HAP-1 (cell line): Measurements from ENCODE around the gene TMEM125.

Experiments used
- DNase-seq, 2 experiments: peaks; one replicate each; pipeline ENCODE4 v3.0.0-alpha.2; 2016 to 2020; ENCODE audit warnings: low spot score in 2 of 2
- H3K27me3 ChIP-seq: fragments of 250-450 bp; sonication (Bioruptor Pico); 2 replicates; pipeline ENCODE4 v1.5.1; 2020; ENCODE audit warnings: low read depth, mild to moderate bottlenecking, moderate library complexity
- H3K36me3 ChIP-seq: fragments of 250-450 bp; sonication (Bioruptor Pico); replicated peaks from 2 replicates; pipeline ENCODE4 v1.5.1; 2020; ENCODE audit warnings: mild to moderate bottlenecking
- H3K4me1 ChIP-seq: fragments of 250-450 bp; sonication (Bioruptor Pico); 2 replicates; pipeline ENCODE4 v1.5.1; 2020; ENCODE audit warnings: mild to moderate bottlenecking
- H3K4me3 ChIP-seq: fragments of 250-450 bp; sonication (Bioruptor Pico); 2 replicates; pipeline ENCODE4 v1.5.1; 2020; ENCODE audit warnings: mild to moderate bottlenecking, moderate library complexity
- H3K9me3 ChIP-seq: fragments of 250-450 bp; sonication (Bioruptor Pico); 2 replicates; pipeline ENCODE4 v1.5.1; 2020; ENCODE audit warnings: mild to moderate bottlenecking, moderate library complexity
- in situ Hi-C: fragments of 300-500 bp; cut with MboI; formaldehyde crosslinking; loops from 3 replicates; pipeline ENCODE4 v1.14.3; 2020; ENCODE audit warnings: low sequenced_read_pairs, inconsistent platforms, mixed read lengths

The TMEM125 gene

GRCh38 chr1:43235451-43236121, 34.2 kb upstream of the TMEM125 start:
- no peak for DNase-seq
- Histone ChIP-seq H3K9me3 (no peaks in the 10 kb centered on the region), H3K36me3 (no peaks in the 10 kb centered on the region), H3K4me3 (no peak overlapping the region), H3K27me3 (no peaks in the 10 kb centered on the region), H3K4me1 (no peaks in the 10 kb centered on the region)
- in situ Hi-C loops = loop anchor here (25.0 kb wide), 1 partner anchor 827 kb away; no protein-coding TSS in a partner anchor

GRCh38 chr1:43237121-43237520, 32.7 kb upstream of the TMEM125 start:
- H3K36me3 ChIP-seq = no peaks in the 10 kb centered on the region
- H3K27me3 ChIP-seq = no peaks in the 10 kb centered on the region
- H3K9me3 ChIP-seq = no peaks in the 10 kb centered on the region
- H3K4me1 ChIP-seq = no peaks in the 10 kb centered on the region
- in situ Hi-C loops = loop anchor here (25.0 kb wide), 1 partner anchor 825 kb away; no protein-coding TSS in a partner anchor
- no peak for DNase-seq
- no peak overlapping the region for H3K4me3 ChIP-seq

GRCh38 chr1:43238085-43238484, 31.7 kb upstream of the TMEM125 start:
- in situ Hi-C loops = loop anchor here (25.0 kb wide), 1 partner anchor 824 kb away; no protein-coding TSS in a partner anchor
- Histone ChIP-seq H3K9me3 (no peaks in the 10 kb centered on the region), H3K36me3 (no peaks in the 10 kb centered on the region), H3K4me3 (no peak overlapping the region), H3K27me3 (no peaks in the 10 kb centered on the region), H3K4me1 (no peaks in the 10 kb centered on the region)
- DNase-seq = peak; percentile 32 to 76

DNA sequence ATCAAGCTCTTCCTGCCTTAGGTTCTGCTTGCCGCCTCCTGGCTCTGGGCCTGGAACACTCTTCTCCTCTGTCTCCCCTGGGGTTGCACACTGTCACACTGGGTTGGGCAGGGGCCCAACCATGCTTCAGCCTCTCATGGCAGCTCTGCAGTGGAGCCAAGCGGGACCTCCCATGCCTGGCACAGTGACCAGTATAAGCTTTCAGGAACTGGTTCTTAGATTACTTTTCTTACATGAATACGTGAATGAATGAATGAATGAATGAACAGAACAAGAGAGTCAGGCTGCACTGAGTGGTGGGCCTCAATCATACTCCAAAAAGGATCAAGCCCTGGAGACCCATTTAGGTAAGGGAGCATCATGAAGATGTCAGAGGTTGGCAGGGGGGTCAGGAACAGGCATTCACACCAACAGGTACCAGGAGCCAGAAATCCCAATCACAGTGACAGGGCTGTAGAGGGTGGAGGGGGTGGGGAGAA, 30.8 kb upstream of the TMEM125 start:
- H3K9me3 ChIP-seq = no peaks in the 10 kb centered on the region
- peaks cover 3% of the 10 kb centered on the region for H3K4me1 ChIP-seq
- H3K27me3 ChIP-seq = no peaks in the 10 kb centered on the region
- DNase-seq = no peak
- no peaks in the 10 kb centered on the region for H3K36me3 ChIP-seq
- no peak overlapping the region for H3K4me3 ChIP-seq
- in situ Hi-C loops = loop anchor here (25.0 kb wide), 1 partner anchor 823 kb away; no protein-coding TSS in a partner anchor

- H3K4me3 ChIP-seq = no peak overlapping the region
- no peaks in the 10 kb centered on the region for H3K9me3 ChIP-seq
- in situ Hi-C loops = loop anchor here (25.0 kb wide), 1 partner anchor 823 kb away; no protein-coding TSS in a partner anchor
- no peak for DNase-seq
- H3K27me3 ChIP-seq = no peaks in the 10 kb centered on the region
- H3K4me1 ChIP-seq = peaks cover 3% of the 10 kb centered on the region
- no peaks in the 10 kb centered on the region for H3K36me3 ChIP-seq
These were observed 30.3 kb upstream of the TMEM125 start for GRCh38 chr1:43239484-43239883.

GRCh38 chr1:43241413-43241836, 28.4 kb upstream of the TMEM125 start:
- Histone ChIP-seq H3K36me3 (no peaks in the 10 kb centered on the region), H3K27me3 (no peaks in the 10 kb centered on the region), H3K9me3 (peaks cover 7% of the 10 kb centered on the region; the same call in 1 of the 2 replicates), H3K4me3 (no peak overlapping the region), H3K4me1 (peaks cover 3% of the 10 kb centered on the region)
- DNase-seq = no peak
- in situ Hi-C loops = loop anchor here (25.0 kb wide), 1 partner anchor 821 kb away; no protein-coding TSS in a partner anchor

DNA sequence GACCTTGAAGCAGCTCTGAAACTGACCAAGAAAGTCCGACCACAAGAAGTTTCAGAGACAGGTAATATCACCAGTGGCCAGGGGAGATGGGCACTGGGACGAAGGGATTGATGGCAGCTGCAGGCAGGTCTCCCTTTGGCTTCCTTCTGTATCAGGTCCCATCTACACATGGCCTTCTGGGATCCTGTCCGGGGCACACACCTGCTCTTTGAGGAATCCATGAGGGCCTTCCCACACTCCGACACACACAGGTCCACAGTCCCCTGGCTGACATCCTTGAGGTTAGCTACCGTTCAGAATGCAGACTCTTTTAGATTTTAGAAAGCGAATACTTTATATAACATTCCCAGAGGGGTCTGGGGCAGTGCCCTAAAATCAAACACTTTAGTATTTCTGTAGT, 26.5 kb upstream of the TMEM125 start:
- no peak for DNase-seq
- Histone ChIP-seq H3K27me3 (no peaks in the 10 kb centered on the region), H3K4me1 (peaks cover 3% of the 10 kb centered on the region), H3K9me3 (peaks cover 16% of the 10 kb centered on the region), H3K4me3 (no peak overlapping the region), H3K36me3 (no peaks in the 10 kb centered on the region)
- in situ Hi-C loops = loop anchor here (25.0 kb wide), 1 partner anchor 819 kb away; no protein-coding TSS in a partner anchor

DNA sequence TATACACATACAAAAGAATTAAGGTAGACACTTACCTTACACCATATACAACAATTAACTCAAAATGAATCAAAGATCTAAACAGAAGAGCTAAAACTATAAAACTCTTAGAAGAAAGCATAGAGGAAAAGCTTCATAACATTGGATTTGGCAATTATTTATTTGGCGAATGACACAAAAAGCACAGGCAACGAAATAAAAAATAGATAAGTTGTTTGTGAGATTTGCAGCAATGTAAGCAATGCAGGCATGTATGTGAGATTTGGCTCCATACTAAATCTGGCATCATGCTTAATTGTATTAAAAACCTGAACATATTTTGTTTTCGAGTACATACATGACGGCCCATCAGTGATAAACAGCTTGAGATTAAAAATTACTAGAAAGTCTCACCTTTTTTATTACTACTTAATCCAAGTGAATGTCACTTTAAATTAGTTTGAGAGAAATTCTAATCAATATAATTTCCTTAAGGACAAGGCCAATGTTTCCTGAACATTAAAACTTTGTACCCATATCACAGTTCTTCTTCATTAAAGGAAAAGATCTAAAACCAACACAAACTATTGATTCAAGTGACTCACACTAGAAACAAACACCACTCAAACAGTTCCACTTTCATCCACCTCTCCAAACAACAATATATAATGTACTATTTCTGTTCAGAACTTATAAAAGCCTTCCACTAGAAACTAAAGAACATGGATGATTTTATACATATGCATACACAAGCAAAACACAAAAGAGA, 23.1 kb upstream of the TMEM125 start:
- in situ Hi-C loops = loop anchor here (25.0 kb wide), 1 partner anchor 816 kb away; no protein-coding TSS in a partner anchor
- Histone ChIP-seq H3K36me3 (no peaks in the 10 kb centered on the region), H3K4me1 (peaks cover 3% of the 10 kb centered on the region), H3K9me3 (peaks cover 19% of the 10 kb centered on the region), H3K27me3 (no peaks in the 10 kb centered on the region), H3K4me3 (no peak overlapping the region)
- DNase-seq = no peak

DNA sequence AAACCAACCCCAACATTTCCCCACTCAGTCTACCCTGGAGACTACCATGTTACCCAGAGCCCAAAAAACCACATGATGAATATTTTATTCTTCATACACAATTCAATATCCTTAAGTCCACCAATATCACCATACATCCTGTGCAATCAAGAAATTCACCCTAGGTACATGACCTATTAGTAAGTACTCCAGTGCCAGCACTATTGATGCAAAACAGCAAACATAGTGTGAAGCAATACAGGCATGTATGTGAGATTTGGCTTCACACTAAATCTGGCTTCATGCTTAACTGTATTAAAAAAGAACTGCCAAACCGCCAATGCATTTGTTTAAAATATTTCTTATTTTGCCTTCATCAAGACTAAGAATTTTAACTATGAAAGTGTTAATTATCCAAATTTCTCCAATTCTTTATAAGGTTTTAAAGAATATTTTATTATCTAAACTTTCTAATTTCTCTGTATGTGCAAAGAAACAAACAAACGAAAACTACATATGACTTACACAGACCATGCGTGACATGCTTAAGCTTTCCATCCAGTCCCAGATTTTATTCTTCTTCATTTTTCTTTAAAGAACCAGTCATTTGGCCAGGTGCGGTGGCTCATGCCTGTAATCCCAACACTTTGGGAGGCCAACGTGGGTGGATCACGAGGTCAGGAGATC, 22.4 kb upstream of the TMEM125 start:
- Histone ChIP-seq H3K4me1 (peaks cover 3% of the 10 kb centered on the region), H3K36me3 (no peaks in the 10 kb centered on the region), H3K4me3 (no peak overlapping the region), H3K27me3 (no peaks in the 10 kb centered on the region), H3K9me3 (peaks cover 19% of the 10 kb centered on the region)
- no peak for DNase-seq
- in situ Hi-C loops = loop anchor here (25.0 kb wide), 1 partner anchor 815 kb away; no protein-coding TSS in a partner anchor

DNA sequence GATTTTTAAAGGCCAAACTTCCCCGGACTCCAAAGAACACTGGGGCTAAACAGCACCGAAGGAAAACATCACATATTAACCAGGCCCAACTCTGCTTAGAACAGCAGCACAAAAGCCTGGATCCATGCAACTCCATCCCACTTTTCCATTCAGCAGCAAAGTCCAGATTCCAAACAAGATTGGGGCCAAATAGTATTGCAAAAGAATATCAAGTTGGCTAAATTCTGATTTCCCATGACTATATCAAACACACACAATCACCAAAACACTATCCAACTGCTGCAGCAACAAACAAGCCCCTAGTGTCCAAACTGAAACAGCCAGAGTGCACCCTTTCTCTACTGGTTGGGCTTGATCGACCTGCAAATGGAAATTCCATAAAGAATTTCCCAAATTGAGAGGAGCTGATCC, 19.4 kb upstream of the TMEM125 start:
- no peaks in the 10 kb centered on the region for H3K27me3 ChIP-seq
- H3K4me1 ChIP-seq = no peaks in the 10 kb centered on the region
- in situ Hi-C loops = no loop called here
- peaks cover 18% of the 10 kb centered on the region for H3K9me3 ChIP-seq
- H3K36me3 ChIP-seq = no peaks in the 10 kb centered on the region
- DNase-seq = no peak
- H3K4me3 ChIP-seq = no peak overlapping the region

DNA sequence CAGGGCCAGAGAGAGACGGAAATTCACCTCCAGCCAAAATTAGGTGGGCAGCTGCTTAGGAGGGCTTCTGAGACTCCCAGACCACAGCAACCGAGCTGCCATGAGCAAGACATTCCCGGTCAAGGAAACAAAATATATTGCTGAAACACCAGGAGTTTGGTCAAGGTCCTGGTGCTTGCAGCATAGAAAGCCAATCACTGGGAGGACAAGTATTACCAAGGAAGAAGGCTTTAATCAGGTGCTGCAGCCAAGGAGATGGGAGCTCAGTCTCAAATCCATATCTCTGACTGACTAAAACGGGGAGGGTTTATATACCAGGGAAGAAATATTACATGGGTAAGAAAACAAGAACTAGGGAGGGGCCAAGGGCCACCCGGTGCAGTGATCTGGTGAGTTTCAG, 18.8 kb upstream of the TMEM125 start:
- no peaks in the 10 kb centered on the region for H3K36me3 ChIP-seq
- in situ Hi-C loops = no loop called here
- DNase-seq = no peak
- no peaks in the 10 kb centered on the region for H3K4me1 ChIP-seq
- no peak overlapping the region for H3K4me3 ChIP-seq
- H3K9me3 ChIP-seq = peaks cover 12% of the 10 kb centered on the region
- H3K27me3 ChIP-seq = no peaks in the 10 kb centered on the region

DNA sequence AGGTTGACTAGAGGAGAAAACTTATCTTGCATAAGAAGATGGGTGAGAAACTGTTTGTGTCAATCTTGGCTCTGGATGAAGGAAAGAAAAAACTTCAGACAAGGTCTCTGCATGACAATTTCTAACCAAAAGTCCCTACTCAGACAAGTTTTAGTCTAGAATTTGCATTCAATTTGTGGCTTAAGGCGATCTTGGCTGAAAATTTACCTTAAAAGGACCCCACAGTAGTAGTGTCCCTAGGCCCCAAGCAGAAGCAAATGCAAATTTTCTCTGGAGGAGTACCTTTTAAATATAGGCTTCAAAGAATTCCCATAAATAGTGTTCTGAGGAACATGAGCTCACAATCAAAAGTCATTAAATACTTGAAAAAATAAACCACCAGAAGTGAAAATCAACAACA, 17.6 kb upstream of the TMEM125 start:
- no peak for DNase-seq
- Histone ChIP-seq H3K9me3 (peaks cover 9% of the 10 kb centered on the region), H3K36me3 (no peaks in the 10 kb centered on the region), H3K27me3 (no peaks in the 10 kb centered on the region), H3K4me3 (no peak overlapping the region), H3K4me1 (no peaks in the 10 kb centered on the region)
- in situ Hi-C loops = no loop called here

DNA sequence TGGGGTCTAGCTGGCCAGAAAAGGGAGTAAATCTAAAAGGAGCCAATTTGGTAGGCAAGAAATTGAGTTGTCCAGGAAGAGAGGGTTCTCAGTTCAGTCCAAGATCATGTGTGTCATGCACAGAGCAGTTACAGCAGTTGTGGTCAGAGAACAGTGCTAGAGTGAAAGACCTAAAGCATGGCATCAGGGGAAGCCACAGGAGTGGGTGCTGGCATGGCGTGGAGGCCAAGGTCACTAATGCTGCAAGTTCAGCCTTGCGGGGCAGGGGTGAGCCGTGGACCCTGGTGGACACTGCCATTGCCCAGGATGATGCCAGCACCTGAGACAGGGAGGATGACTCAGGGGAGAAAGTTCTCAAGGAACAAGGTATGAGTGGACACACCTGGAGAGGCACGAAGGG, 16.6 kb upstream of the TMEM125 start:
- 0 out of 2 replicates have a peak, but pooled peaks cover 3% of the 10 kb centered on the region for H3K9me3 ChIP-seq
- no peaks in the 10 kb centered on the region for H3K4me1 ChIP-seq
- H3K4me3 ChIP-seq = no peak overlapping the region
- no peaks in the 10 kb centered on the region for H3K36me3 ChIP-seq
- in situ Hi-C loops = no loop called here
- H3K27me3 ChIP-seq = no peaks in the 10 kb centered on the region
- no peak for DNase-seq
